HG03039 (cell line): ENCODE measurements around the gene ZNF441.
A peak's percentile ranks its signal among the peaks of the same experiment; 100 is the strongest.
"Not testable (repeated sequence)": the region's sequence is repeated elsewhere in the genome, so short reads cannot be mapped to it uniquely, and the experiment has no call there.

Experiments
- ATAC-seq: cut with Tn5 transposase; IDR thresholded peaks from one replicate; pipeline ENCODE4 v1.9.1; 2021; ENCODE audit warnings: mild to moderate bottlenecking, moderate library complexity; ENCODE audit not compliant: unreplicated experiment

The ZNF441 gene

GRCh38 chr19:11776669-11777068, 9.9 kb downstream of the ZNF441 start:
- ATAC-seq = not testable (repeated sequence)

GRCh38 chr19:11780431-11781020, 13.7 kb downstream of the ZNF441 start:
- no peak for ATAC-seq

- ATAC-seq = no peak
These were observed 14.7 kb downstream of the ZNF441 start for GRCh38 chr19:11781295-11782057.

DNA sequence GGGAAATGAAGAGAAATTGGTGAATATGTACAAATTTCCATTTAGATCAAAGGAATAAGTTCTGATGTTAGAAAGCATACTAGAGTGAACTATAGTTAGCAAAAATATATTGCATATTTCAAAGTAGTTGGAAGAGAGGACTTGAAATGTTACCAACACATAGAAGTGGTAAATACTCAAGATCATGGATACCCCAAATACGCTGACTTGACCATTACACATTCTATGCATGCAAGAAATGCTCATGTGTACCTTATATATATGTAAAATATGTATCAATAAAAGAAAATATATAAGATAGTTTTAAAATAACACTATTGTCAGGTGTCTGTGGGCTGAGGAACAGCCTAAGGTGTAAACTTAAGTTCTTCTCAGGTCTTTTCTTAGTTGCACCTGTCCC, 17.0 kb downstream of the ZNF441 start:
- no peak for ATAC-seq

DNA sequence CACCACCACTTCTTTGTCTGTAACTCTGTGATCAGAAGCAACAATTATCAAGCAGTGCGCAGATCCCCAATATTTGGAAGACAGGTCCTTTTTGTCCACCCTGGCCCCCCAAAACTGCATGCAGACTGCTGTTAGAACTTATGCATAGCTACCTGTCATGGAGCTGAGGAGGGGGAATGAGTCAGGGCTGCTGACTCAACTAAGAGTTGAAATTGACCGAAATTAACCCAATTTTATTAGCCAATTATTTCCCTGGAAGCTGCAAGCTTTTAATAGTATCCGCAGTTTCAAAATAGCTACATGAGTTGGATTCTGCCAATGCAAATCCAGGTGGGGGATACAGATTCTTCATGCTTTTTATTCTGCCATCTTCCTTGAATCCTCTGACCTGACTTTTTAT, 17.6 kb downstream of the ZNF441 start:
- no peak for ATAC-seq

DNA sequence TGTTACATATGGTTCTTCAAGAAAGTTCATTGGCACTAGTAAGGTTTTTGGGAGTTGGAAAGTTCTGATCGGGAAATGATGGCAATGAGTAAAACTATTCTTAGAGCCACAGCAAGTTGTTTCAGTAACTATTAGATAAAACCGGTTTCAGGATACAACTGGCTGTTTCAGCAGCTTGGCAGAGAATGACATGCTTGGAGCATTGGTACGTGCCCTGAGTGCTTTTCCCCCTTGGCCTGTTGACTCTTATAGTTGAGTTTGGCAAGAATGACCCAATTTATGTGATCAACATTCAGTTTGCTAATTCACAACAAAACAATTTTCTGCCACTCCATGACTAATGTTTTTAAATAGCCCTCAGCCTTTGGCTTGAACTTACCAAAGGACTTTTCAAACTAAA, 20.7 kb downstream of the ZNF441 start:
- no peak for ATAC-seq

GRCh38 chr19:11792942-11793341, 26.1 kb downstream of the ZNF441 start:
- no peak for ATAC-seq

- ATAC-seq = peak; percentile 56
These were observed 30.7 kb downstream of the ZNF441 start for GRCh38 chr19:11797491-11797890.

GRCh38 chr19:11798391-11799330, 31.9 kb downstream of the ZNF441 start, which contains the start of gene ZNF491:
Gene ZNF491 (plus strand): TSS chr19:11798523. CDS start chr19:11805954, 7,431 bp downstream.
- ATAC-seq = peak; percentile 77

DNA sequence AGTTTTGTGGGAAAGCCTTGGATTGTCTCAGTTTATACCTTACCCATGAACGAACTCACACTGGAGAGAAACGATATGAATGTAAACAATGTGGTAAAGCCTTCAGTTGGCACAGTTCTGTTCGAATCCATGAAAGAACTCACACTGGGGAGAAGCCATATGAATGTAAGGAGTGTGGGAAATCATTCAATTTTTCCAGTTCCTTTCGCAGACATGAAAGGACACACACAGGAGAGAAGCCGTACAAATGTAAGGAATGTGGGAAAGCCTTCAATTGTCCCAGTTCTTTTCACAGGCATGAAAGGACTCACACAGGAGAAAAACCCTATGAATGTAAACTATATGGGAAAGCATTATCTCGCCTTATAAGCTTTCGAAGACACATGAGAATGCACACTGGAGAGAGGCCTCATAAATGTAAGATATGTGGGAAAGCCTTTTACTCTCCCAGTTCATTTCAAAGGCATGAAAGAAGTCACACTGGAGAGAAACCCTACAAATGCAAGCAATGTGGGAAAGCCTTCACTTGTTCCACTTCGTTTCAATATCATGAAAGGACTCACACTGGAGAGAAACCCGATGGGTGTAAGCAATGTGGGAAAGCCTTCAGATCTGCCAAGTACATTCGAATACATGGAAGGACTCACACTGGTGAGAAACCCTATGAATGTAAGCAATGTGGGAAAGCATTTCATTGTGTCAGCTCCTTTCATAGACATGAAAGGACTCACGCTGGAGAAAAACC, 39.7 kb downstream of the ZNF441 start:
- no peak for ATAC-seq

DNA sequence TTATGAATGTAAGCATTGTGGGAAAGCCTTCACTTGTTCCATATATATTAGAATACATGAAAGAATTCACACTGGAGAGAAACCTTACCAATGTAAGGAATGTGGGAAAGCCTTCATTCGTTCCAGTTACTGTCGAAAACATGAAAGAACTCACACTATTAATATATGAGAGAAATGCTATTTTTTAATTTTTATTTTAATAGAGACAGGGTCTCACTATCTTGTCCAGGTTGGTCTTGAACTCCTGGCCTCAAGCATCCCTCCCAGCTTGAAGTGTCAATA, 40.2 kb downstream of the ZNF441 start:
- ATAC-seq = no peak

DNA sequence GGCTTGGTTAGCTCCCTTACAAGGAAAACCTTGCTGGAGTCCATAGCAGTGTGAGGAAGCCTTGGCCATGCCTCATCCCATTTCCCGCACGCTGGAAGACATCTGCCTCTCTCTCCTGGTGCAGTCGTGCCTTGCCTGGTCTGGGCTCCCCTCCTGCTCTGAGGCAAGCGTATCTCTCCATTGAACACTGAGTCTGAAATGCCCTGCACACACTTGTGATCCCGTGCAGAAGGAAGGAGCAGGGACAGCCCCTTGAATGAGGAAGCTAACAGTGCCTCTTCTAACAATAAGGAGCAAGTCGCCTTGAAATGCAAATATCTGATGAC, 46.9 kb downstream of the ZNF441 start:
- ATAC-seq = peak; percentile 26

DNA sequence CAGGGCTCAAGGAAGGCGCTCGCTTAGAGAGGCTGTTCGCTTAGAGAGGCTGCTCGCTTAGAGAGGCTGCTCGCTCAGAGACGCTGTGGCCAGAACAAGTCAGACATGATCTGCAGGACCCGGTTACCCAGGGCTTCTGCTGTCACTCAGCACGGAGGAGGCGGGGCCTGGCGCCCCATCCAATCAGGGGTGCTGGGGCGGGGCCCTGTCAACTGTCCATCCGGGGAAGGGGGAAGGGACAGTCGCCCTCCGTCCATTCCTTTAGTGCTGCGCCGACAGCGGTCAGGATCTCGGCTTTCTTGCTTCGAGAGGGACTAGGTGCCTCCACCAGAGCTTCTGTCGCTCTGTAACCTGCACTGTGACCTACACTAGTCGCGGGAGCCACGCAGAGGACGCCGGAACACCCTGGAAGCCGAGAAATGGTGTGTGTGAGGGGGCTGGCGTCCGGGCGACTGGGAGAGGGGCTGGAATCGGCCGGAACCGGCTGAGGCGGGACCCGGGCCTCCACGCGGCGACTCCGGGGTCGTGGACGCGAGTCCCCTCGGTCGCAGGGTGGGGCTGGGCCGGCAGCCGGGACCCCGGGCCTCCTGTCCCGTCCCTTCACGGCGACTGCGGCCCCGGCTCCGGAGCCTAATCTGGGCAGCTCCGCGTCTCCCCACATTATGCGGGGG, 47.4 kb downstream of the ZNF441 start, which contains the start of gene ZNF440:
Gene ZNF440, plus strand, starts transcription at position 245 of the 671 bp plus-strand sequence. Its CDS starts 175 bp downstream, at position 420.
- peak; percentile 95 for ATAC-seq

DNA sequence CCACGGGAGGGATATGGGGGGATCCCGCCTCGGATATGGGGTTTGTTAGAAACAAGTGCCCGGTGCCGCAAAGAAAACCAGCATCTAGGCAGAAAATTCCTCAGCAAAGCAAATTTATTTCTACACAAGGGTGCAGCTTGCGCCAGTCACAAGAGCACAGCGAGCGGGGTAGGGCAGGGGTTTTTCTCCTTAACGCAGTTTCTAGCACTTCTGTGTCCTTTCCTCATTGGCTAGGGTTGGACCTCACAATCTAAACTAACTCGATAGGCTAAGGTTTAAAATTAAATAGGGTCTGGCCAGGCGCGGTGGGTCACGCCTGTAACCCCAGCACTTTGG, 47.9 kb downstream of the ZNF441 start:
- no peak for ATAC-seq

GRCh38 chr19:11821474-11822109, 54.8 kb downstream of the ZNF441 start:
- no peak for ATAC-seq

DNA sequence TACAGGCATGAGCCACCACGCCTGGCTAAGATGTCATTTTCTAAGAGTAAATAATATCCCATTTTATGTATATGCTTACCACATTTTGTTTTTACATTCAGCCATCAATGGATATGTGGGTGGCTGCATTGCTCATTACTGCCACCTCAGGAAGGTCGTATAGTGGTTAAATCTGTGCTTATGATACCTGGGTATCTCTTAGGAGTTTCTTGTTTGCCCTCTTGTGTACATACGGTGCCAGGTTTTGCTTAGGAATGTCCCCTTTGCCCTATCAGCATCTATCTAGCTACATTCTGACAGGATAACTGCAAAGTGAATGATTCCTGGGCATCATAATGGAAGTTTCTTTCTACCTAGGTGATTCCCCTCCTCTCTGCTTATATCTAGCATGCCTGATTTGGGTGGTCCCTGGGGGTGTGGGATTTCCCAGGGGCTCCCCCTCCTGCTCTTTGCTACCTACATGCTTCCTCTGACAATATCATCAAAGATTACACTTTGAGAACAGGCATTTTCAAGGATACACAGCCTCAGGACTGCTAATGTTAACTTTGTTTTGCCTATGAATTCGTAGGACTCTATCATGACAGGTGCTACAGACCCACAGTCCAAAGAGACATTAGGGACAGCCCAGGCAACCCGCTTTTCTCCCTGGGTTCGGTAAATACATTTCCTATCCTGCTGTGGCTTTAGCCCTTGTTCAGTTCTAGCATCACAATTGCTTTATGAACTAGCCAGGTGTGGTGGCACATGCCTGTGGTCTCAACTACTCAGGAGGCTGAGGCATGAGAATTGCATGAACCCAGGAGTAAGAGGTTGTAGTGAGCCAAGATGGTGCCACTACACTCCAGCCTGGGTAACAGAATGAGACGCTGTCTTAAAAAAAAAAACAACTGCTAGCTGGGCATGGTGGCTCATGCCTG, 62.4 kb downstream of the ZNF441 start:
- ATAC-seq = not testable (repeated sequence)

DNA sequence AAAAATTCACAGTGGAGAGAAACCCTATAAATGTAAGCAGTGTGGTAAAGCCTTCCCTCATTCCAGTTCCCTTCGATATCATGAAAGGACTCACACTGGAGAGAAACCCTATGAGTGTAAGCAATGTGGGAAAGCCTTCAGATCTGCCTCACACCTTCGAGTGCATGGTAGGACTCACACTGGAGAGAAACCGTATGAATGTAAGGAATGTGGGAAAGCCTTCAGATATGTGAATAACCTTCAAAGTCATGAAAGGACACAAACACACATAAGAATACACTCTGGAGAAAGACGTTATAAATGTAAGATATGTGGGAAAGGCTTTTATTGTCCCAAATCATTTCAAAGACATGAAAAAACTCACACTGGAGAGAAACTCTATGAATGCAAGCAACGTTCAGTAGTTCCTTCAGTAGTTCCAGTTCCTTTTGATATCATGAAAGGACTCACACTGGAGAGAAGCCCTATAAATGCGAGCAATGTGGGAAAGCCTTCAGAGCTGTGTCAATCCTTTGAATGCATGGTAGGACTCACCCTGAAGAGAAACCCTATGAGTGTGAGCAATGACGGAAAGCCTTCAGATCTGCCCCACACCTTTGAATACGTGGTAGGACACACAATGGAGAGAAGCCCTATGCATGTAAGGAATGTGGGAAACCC, 65.6 kb downstream of the ZNF441 start:
- ATAC-seq = no peak

DNA sequence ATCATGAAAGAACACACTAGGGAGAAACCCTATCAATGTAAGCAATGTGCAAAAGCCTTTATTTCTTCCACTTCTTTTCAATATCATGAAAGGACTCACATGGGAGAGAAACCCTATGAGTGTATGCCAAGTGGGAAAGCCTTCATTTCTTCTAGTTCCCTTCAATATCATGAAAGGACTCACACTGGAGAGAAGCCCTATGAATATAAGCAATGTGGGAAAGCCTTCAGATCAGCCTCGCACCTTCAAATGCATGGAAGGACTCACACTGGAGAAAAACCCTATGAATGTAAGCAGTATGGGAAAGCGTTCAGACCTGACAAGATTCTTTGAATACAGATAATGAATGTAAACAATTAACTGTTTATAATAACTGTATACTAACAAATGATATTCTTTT, 66.7 kb downstream of the ZNF441 start:
- ATAC-seq = no peak
